T-helper 1 cell treated with Interleukin-12 subunit alpha and Interleukin-12 subunit beta and Interleukin-4 antibody, amounts not matched to agents 30 μg/mL and 1 μg/mL, for 36 hours (primary cell): Measurements from ENCODE around the gene CEP72.

Experiments used
- H3K27ac Mint-ChIP-seq: one replicate; pipeline ENCODE4 v1.8.0; 2021; ENCODE audit warnings: mild to moderate bottlenecking, mixed read lengths
- H3K27me3 Mint-ChIP-seq: one replicate; pipeline ENCODE4 v1.8.0; 2021; ENCODE audit warnings: low read depth, mixed read lengths
- H3K36me3 Mint-ChIP-seq: one replicate; pipeline ENCODE4 v1.8.0; 2021; ENCODE audit warnings: low read depth, mixed read lengths
- H3K4me1 Mint-ChIP-seq: one replicate; pipeline ENCODE4 v1.8.0; 2021; ENCODE audit warnings: low read depth, mixed read lengths
- H3K4me3 Mint-ChIP-seq: one replicate; pipeline ENCODE4 v1.8.0; 2021; ENCODE audit warnings: mild to moderate bottlenecking, moderate library complexity, mixed read lengths
- H3K9me3 Mint-ChIP-seq: one replicate; pipeline ENCODE4 v1.8.0; 2021; ENCODE audit warnings: mixed read lengths

Gene CEP72

DNA sequence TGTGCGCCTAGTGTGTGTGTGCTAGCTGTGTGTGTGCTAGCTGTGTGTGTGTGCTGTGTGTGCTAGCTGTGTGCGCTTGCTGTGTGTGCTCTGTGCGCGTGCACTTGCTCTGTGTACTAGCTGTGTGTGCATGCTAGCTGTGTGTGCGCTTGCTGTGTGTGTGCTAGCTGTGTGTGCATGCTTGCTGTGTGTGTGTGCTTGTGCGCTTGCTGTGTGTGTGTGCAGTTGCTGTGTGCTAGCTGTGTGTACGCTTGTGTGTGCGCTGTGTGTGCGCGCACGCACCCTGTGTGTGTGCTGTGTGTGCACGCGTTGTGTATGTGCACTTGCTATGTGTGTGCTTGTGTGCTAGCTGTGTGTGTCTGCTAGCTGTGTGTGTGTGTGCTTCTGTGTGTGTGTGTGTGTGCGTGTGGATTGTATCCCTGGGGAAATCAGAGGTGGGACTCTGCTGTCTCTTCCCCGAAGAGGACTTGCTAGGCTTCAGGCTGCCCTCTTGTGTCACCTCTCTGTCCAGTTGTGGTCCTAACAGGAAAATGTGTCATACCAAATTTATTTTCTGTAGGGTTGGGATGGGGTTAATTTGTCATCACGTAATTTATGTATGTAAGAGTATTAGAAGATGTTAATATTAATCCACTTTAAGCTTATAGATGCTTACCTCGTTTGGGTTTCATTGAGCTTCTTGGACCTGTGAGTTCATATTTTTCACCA is 42.1 kb downstream of the CEP72 start:
- Mint-ChIP-seq H3K27ac (no peak overlapping the region), H3K4me3 (no peak overlapping the region), H3K27me3 (no peaks in the 10 kb centered on the region), H3K9me3 (no peaks in the 10 kb centered on the region), H3K4me1 (peaks cover 2% of the 10 kb centered on the region), H3K36me3 (peaks cover 16% of the 10 kb centered on the region)

DNA sequence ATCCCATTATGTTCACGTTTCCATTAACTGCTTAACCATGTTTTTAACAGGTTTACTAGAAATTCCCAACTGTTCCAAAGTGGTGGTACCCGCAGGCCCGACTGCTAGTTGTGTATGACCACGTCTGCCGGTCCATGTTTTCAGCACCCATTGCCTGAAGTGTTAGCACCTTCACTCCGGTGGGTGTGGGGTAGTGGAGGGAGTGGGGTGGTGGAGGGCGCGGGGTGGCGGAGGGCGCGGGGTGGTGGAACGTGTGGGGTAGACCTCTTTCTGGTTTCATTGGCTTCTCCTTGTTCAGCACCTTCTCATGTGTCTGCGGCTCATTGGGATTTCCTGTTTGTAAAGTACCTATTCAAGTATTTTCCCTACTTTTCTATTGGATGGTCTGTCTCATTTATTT is 43.3 kb downstream of the CEP72 start:
- no peak overlapping the region for H3K27ac Mint-ChIP-seq
- peaks cover 23% of the 10 kb centered on the region for H3K36me3 Mint-ChIP-seq
- no peaks in the 10 kb centered on the region for H3K27me3 Mint-ChIP-seq
- no peaks in the 10 kb centered on the region for H3K9me3 Mint-ChIP-seq
- peaks cover 2% of the 10 kb centered on the region for H3K4me1 Mint-ChIP-seq
- no peak overlapping the region for H3K4me3 Mint-ChIP-seq

DNA sequence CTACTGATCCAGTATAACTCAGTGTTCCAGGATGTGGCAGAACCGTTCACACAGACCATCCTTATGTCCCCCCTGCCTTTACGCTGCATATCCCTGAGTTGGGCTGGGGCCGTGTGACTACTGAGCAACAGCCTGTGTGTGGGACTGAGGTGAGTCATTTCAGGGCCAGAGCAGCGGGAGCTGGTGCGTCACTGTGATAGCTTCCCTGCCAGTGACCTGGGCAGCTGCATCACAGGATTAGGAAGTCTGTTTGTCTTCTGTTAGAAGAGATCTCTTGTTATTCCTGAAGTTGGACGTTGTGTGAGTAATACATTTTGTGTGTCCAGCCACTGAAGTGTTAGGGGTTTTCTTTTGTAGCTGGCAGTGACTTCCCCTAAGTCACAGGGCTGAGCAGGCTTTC is 45.4 kb downstream of the CEP72 start:
- H3K27ac Mint-ChIP-seq, result no peak overlapping the region
- H3K36me3 Mint-ChIP-seq, result peaks cover 23% of the 10 kb centered on the region
- no peaks in the 10 kb centered on the region for H3K27me3 Mint-ChIP-seq
- H3K9me3 Mint-ChIP-seq, result no peaks in the 10 kb centered on the region
- H3K4me1 Mint-ChIP-seq, result peaks cover 2% of the 10 kb centered on the region
- H3K4me3 Mint-ChIP-seq, result no peak overlapping the region

DNA sequence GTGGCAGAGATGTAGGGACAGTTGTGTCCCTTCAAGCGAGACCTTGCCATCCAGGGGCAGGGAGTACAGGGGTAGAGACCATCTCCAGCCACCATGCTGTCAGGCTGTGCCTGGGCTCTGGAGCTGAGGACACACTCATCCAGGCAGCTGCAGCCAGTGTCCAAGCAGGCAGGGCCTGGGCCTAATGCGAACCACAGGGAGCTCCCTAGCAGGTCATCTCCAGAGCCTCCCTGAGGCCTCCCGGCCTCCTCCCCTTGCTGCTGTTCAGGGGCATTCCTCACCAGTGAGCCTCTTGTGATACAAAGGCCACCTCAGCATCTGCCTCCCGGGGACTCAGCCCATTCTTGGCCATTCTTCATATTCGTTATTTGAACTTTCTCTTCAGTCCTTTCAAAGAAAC is 46.0 kb downstream of the CEP72 start:
- Mint-ChIP-seq H3K27me3 (no peaks in the 10 kb centered on the region), H3K36me3 (peaks cover 22% of the 10 kb centered on the region), H3K4me3 (no peak overlapping the region), H3K27ac (no peak overlapping the region), H3K4me1 (peaks cover 2% of the 10 kb centered on the region), H3K9me3 (no peaks in the 10 kb centered on the region)

DNA sequence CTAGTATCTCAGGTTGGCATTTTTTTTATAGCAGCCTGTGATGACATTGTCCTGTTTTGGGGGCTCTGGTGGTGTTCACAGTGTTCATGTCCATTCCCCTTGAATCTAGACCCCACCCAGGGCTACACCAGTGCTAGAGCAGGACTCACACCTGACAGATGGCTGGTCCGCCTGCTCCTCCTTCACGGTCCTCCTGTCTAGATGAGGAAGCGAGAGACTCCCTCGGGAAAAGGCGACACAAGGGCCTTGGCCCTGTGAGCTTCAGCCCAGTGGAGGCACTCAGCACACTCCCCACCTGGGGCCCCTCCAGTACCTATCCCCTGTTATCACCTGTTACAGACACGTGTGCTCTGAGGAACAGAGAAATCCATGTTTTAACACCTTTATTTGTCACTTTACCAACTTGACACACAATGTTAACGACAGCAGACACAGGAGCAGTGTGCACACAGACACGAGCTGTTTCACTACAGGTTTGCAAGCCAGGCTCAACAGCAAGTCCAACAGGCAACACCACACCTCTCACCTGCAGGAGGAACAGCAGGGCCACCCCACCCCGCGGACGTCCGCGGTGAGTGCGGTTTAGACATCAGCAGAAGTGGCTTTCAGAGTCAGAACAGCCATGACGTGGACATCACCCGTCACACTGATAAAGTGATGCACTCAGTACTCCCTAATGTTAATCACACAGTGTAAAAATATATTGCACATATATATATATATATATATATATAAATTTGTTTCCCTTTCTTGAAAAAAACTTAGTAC is 47.5 kb downstream of the CEP72 start:
- H3K9me3 Mint-ChIP-seq, result no peaks in the 10 kb centered on the region
- H3K4me1 Mint-ChIP-seq, result peaks cover 2% of the 10 kb centered on the region
- peaks cover 20% of the 10 kb centered on the region for H3K36me3 Mint-ChIP-seq
- no peak overlapping the region for H3K27ac Mint-ChIP-seq
- H3K4me3 Mint-ChIP-seq, result no peak overlapping the region
- H3K27me3 Mint-ChIP-seq, result no peaks in the 10 kb centered on the region

DNA sequence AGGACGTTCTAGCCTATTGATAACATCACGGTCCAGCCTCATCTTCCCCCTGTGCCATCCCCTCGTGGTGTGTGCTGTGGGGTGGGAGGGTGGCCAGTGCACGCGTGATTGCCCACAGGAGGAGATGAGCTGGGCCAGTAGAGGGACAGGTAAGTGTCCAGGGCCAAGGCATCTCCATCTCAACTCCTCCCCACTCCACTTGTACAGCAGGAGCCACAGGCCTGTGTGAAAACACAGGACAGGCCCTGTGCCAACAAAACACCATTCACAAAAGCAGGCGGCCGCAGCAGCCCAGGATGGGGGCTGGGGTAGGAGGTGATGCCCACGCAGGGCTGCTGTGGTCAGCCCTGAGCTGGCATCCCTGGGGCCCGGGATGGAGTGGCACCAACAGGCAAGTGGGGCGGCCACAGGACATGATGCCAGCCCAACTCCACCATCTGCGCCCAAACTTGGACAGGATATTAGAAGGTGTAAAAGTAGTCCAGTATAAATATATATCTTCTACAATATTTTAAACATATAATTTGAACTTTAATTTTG is 48.4 kb downstream of the CEP72 start:
- H3K27ac Mint-ChIP-seq, result no peak overlapping the region
- peaks cover 2% of the 10 kb centered on the region for H3K4me1 Mint-ChIP-seq
- H3K27me3 Mint-ChIP-seq, result no peaks in the 10 kb centered on the region
- H3K9me3 Mint-ChIP-seq, result no peaks in the 10 kb centered on the region
- peaks cover 20% of the 10 kb centered on the region for H3K36me3 Mint-ChIP-seq
- H3K4me3 Mint-ChIP-seq, result no peak overlapping the region

DNA sequence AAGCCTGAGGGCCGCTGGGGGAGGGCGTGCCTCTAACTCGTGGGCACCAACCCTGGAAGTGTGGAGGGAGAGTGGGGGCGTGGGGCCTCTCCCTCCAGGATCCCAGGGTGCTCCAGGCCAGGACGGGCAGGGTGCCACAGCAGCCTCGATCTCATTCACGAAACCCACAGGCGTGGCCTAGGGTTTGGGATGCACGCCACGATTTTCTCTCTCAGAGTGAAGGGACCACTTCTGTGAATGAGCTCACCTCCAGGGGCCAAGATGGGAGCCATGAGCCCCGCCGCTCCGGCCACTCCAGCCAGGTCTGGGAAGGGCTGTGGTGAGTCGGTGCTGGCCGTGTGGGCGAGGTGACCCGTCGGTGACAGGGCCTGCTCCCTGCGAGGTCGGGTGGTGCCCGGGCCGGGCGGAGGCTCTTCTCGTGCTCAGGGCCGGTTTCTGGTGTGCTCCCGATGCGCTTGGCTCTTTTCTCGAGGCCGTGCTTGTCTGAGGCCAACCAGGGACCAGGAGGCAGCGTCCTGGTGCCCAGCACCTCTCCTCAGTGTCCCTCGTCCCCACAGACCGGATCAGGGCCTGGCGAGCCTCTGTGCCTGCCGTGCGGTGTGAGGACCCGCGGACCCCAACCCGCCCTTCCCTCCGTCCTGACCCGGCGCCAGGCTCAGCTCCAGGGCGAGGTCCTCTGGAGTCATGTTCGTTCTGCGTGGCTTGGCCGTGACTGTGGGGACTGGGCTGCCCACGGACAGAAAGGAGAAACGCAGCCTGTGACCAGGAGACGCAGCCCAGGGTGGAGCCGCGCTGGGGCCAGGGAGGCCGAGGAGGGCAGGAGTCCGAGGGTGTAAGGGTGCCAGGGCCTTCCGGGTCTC is 50.0 kb downstream of the CEP72 start:
- no peak overlapping the region for H3K4me3 Mint-ChIP-seq
- peaks cover 2% of the 10 kb centered on the region for H3K4me1 Mint-ChIP-seq
- H3K36me3 Mint-ChIP-seq, result peaks cover 16% of the 10 kb centered on the region
- H3K27me3 Mint-ChIP-seq, result no peaks in the 10 kb centered on the region
- no peak overlapping the region for H3K27ac Mint-ChIP-seq
- H3K9me3 Mint-ChIP-seq, result no peaks in the 10 kb centered on the region

DNA sequence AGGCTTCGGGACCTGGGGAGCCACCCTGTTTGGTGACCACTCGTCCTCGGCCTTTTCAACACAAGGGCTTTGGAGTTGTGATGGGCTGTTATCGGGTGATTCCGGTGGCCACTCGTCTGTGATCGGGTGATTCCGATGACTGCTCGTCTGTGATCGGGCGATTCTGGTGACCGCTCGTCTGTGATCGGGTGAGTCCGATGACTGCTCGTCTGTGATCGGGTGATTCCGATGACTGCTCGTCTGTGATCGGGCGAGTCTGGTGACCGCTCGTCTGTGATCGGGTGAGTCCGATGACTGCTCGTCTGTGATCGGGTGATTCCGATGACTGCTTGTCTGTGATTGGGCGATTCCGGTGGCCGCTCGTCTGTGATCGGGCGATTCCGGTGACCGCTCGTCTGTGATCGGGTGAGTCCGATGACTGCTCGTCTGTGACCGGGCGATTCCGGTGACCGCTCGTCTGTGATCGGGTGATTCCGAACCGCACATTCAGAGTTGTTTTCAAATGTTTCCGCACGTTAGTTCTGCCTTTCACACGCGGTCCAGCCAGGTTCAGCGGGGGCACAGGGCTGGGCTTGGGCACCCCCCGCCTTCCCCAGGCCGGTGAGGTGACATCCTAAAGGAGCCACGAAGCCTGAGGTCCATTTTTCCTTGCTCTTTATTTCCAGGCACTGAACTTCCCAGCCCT is 50.8 kb downstream of the CEP72 start:
- Mint-ChIP-seq H3K36me3 (peaks cover 15% of the 10 kb centered on the region), H3K9me3 (no peaks in the 10 kb centered on the region), H3K27ac (no peak overlapping the region), H3K27me3 (no peaks in the 10 kb centered on the region), H3K4me1 (peaks cover 2% of the 10 kb centered on the region), H3K4me3 (no peak overlapping the region)

DNA sequence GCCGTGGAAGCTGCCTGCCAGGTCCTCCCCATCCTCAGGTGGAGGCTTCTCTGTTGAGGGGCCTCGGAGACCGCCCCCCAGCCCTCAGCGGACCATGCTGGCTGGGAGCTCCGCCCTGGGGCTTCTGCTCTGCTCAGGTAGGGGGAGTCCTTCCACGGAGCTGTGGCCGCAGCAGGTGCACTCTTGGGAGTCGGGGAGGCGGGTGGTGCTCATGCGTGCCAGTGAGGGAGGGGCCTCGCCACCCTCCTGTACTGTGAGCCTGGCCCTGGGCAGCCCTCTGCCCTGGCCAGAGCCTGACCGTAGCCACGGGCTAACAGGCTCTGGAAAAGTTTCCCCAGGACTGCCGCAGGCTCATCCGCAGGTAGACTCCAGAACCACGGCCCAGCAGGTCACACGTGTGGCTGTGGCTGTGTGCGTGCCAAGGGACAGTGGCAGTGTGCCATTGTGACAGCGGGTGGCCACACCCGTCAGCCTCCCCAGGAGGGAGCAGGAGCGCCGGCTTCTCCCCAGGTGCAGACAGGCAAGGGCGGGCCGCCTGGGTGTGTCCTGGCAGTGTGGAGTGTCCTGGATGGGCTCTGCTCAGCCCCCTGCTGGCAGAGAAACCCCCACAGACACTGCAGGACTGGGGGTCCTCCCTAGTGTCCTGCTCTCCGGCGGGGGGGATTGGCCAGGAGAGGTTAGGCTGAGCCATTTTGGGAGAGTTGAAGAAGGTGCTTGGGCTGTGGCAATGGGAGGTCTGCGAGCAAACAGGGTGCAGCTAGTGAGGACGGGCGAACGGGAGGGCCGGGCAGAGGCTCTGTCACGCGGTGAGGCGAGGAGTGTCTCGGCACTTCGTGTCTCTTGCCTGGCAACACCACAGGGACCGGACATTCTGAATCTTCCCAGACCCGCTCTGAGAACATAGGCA is 51.5 kb downstream of the CEP72 start:
- Mint-ChIP-seq H3K4me3 (no peak overlapping the region), H3K27ac (no peak overlapping the region)

DNA sequence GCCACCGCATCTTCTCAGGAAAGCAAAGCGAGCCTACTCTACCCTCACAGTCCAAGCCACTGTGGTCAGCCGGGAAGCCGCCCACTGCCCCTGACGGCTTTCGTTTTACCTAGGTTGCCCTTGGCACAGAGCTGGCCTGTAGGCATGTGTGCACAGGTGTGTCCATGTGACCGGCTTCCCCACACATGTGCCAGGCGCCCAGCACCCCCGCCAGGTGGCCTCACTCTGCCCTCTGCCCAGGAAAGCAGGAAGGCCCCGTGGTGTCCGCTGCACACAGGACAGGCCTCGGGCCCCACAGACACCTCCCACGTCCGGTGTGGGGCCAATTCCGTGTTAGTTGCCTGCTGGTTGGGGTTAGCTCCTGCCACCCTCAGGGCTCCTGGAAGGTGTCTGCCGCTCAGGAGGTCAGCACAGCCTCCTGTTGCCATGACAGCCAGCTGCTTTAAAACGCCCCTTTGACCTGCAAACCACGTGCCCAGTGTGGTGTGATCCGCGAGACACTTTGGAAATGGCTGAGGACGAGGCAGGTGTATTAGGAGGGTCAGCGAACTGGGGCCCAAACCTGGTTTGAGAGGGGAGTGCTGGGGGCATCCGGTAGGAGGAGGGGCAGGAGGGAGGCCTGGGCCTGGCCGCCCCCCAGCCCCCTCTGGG is 52.3 kb downstream of the CEP72 start:
- Mint-ChIP-seq H3K4me1 (no peaks in the 10 kb centered on the region), H3K27ac (no peak overlapping the region), H3K27me3 (no peaks in the 10 kb centered on the region), H3K36me3 (peaks cover 13% of the 10 kb centered on the region), H3K9me3 (no peaks in the 10 kb centered on the region), H3K4me3 (no peak overlapping the region)

More for the DNA sequence above, 51.5 kb downstream of the CEP72 start:
- Mint-ChIP-seq H3K27me3 (no peaks in the 10 kb centered on the region), H3K9me3 (no peaks in the 10 kb centered on the region), H3K4me1 (peaks cover 2% of the 10 kb centered on the region), H3K36me3 (peaks cover 13% of the 10 kb centered on the region)

DNA sequence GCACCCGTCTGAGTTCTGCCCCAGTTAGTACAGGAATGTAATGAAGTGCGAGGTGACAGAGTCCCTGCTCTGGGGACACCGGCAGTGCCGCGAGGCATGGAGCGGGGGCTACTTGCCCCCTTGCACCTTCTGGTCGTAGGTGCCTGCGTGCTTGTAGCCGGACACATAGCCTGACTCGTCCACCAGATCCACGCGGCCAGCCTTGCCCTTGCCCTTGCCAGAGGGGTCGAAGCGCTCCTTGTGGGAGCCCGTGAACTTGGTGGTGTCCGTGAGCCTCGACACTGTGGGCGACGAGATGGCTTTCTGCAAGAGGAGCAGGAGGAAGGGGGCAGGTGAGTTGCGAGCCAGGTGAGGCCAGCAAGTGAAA is 52.8 kb downstream of the CEP72 start:
- Mint-ChIP-seq H3K36me3 (peaks cover 10% of the 10 kb centered on the region), H3K4me3 (no peak overlapping the region), H3K4me1 (no peaks in the 10 kb centered on the region), H3K27me3 (no peaks in the 10 kb centered on the region), H3K9me3 (no peaks in the 10 kb centered on the region), H3K27ac (no peak overlapping the region)

DNA sequence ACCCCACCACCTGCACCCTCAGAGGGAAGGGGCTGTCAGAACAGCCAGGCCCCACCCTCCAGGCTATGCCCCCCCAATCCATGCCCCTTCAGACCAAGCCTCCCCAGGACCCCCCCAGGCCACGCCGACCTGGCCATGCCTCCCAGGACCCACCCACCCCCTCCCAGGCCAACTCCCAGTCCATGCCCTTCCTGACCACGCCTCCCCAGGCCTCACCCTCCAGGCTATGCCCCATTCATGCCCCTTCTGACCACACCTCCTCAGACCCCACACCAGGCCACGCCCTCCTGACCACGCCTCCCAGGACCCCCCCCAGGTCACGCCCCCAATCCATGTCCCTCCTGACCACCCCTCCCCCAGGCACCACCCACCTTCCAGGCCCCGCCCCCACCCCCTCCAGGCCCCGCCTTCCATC is 53.4 kb downstream of the CEP72 start:
- Mint-ChIP-seq H3K36me3 (peaks cover 5% of the 10 kb centered on the region), H3K27me3 (no peaks in the 10 kb centered on the region), H3K27ac (no peak overlapping the region), H3K9me3 (no peaks in the 10 kb centered on the region), H3K4me1 (no peaks in the 10 kb centered on the region), H3K4me3 (no peak overlapping the region)
